WTC11 (cell line): ENCODE results near the gene WLS.

Experiments
- KAT7 ChIP-seq: sonication (generic); formaldehyde crosslinking; IDR thresholded peaks from 2 replicates; pipeline ENCODE4 v1.8.1; 2023; ENCODE audit warnings: missing genetic modification reagents, mild to moderate bottlenecking, borderline replicate concordance
- NR1H2 ChIP-seq: sonication (generic); formaldehyde crosslinking; IDR thresholded peaks from 2 replicates; pipeline ENCODE4 v1.9.0; 2021; ENCODE audit warnings: mild to moderate bottlenecking, moderate library complexity, missing genetic modification reagents
- NR2C2 ChIP-seq: sonication (generic); formaldehyde crosslinking; IDR thresholded peaks from 2 replicates; pipeline ENCODE4 v1.8.0; 2022; ENCODE audit warnings: mild to moderate bottlenecking, missing genetic modification reagents
- TEAD4 ChIP-seq: sonication (generic); formaldehyde crosslinking; IDR thresholded peaks from 2 replicates; pipeline ENCODE4 v1.8.0; 2022; ENCODE audit warnings: mild to moderate bottlenecking, missing genetic modification reagents
- TF ChIP-seq, protein P1 (sequence below): sonication (generic); formaldehyde crosslinking; IDR thresholded peaks from 2 replicates; pipeline ENCODE4 v1.8.1; 2022; ENCODE audit warnings: low read depth, missing genetic modification reagents, borderline replicate concordance
- TF ChIP-seq, protein P2 (sequence below): fragments of 200-600 bp; IDR thresholded peaks from 2 replicates; pipeline ENCODE4 v1.8.0; 2022; ENCODE audit warnings: antibody characterized with exemption
- TF ChIP-seq, protein P3 (sequence below): sonication (generic); formaldehyde crosslinking; IDR thresholded peaks from 2 replicates; pipeline ENCODE4 v1.8.0; 2022; ENCODE audit warnings: mild to moderate bottlenecking, missing genetic modification reagents

DNA sequence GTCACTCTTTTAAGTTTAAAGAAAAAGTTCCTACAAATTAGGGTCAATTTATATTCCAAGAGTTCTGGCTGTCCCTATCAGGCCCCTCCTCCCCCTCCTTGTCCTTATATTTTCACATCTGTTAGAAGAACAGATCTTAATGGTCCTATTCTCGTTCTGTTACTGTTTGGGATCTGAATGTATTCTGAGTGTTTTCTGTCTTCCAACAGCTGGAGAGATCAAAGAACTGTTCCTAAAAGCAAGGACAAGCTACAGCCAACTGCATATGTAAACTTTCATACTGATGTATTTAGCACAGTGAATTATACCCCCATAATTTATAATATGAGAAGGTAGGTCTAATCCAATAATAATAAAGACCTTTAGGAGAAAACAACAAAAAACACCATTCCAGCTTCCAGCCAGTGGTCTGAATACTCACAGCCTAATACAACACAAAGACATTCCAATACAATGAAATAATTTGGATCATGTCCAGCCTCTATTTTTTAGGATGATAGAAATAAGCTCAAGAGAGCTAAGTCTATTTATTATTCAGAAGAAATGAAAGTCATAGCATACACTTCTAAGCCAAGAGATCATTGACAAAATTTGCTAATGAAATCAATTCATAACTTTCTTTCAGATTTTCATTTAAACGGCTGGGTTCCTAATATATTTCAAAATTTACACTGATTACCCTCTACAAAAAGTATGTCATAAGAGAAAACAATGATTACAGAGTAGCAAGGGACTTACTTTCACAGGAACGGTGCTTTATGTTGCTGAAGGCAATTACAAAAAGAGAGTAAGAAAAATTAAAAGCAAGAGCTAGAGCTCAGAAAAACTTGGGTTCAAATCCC is 25.3 kb downstream of the WLS start:
- TF ChIP-seq, protein P1, sequence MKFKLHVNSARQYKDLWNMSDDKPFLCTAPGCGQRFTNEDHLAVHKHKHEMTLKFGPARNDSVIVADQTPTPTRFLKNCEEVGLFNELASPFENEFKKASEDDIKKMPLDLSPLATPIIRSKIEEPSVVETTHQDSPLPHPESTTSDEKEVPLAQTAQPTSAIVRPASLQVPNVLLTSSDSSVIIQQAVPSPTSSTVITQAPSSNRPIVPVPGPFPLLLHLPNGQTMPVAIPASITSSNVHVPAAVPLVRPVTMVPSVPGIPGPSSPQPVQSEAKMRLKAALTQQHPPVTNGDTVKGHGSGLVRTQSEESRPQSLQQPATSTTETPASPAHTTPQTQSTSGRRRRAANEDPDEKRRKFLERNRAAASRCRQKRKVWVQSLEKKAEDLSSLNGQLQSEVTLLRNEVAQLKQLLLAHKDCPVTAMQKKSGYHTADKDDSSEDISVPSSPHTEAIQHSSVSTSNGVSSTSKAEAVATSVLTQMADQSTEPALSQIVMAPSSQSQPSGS (CRISPR knock-in tag) = no peak
- no peak for TF ChIP-seq KAT7 (CRISPR knock-in tag)
- TF ChIP-seq, protein P2, sequence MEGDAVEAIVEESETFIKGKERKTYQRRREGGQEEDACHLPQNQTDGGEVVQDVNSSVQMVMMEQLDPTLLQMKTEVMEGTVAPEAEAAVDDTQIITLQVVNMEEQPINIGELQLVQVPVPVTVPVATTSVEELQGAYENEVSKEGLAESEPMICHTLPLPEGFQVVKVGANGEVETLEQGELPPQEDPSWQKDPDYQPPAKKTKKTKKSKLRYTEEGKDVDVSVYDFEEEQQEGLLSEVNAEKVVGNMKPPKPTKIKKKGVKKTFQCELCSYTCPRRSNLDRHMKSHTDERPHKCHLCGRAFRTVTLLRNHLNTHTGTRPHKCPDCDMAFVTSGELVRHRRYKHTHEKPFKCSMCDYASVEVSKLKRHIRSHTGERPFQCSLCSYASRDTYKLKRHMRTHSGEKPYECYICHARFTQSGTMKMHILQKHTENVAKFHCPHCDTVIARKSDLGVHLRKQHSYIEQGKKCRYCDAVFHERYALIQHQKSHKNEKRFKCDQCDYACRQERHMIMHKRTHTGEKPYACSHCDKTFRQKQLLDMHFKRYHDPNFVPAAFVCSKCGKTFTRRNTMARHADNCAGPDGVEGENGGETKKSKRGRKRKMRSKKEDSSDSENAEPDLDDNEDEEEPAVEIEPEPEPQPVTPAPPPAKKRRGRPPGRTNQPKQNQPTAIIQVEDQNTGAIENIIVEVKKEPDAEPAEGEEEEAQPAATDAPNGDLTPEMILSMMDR = no peak
- TF ChIP-seq, protein P3, sequence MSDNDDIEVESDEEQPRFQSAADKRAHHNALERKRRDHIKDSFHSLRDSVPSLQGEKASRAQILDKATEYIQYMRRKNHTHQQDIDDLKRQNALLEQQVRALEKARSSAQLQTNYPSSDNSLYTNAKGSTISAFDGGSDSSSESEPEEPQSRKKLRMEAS (CRISPR knock-in tag) = no peak
- no peak for TF ChIP-seq TEAD4 (CRISPR knock-in tag)
- TF ChIP-seq NR1H2 (CRISPR knock-in tag) = no peak
- no peak for TF ChIP-seq NR2C2 (CRISPR knock-in tag)
